ENCODE measurements around the gene GPC3. TPM values are rescaled to one million over a fixed set of nuclear protein-coding genes. Genes with fewer than 3 reads are reported as not detected.
"Not testable (repeated sequence)": the region's sequence is repeated elsewhere in the genome, so short reads cannot be mapped to it uniquely, and the experiment has no call there.

GPC3 gene
- polyA plus RNA-seq, 1 donor: 288 TPM

- no peak for DNase-seq (ENCODE audit: low read depth)
Observed at GRCh38 chrX:133999031-133999705, 13.8 kb upstream of the GPC3 start.

DNA sequence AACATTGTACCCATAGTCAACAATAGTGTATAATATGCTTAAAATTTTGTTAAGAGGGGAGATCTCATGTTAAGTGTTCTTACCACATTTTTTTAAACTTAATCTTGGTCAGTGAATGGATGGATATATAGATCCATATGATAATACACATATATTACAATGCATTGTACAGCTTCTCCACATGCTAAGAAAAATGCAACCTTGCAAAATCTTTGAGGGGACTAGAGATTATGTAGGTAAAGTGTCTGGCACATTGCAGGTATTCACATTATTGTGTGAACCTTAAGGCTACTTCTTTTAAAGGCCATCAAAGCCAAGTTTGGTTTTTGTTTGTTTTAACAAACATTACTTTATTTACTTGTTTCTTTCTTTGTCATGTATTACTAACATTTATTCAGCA, 10.4 kb upstream of the GPC3 start:
- no peak for DNase-seq (ENCODE audit: low read depth)

GRCh38 chrX:133994576-133994975, 9.2 kb upstream of the GPC3 start:
- no peak for DNase-seq (ENCODE audit: low read depth)

DNA sequence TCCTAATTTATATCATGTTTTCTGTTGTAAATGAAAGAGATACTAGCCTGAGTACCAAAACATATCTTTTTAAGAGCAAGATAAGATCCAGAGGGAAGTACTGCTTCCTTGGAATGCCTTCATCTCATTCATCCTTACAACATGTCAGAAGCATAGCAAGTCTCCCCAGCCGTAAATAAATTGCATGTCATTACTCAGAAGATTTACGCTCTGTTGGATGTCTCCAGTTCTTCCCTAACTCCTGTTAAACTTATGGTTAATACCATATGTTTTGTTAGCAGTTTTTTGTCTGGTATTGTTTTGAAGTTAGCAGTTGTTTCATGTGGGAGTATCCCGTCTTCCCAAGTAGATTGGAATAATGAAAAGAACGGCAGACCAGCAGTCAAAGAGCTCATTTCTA, 7.5 kb upstream of the GPC3 start:
- DNase-seq (ENCODE audit: low read depth): no peak

DNA sequence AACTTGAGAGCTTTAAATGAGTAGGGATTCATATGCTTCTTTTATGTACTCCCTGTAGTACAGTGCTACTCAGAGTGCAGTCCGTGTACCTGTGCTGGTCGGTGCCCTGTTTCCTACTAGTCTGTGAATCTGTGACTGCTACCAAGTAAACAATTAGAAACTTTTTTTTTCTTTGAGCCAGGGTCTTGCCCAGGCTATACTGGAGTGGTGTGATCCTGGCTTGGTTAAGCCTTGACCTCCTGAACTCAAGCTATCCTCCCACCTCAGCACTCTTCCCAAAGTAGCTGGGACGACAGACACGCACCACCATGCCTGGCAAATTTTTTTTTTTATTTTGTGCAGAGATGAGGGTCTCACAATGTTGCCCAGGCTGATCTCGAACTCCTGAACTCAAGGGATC, 6.4 kb upstream of the GPC3 start:
- DNase-seq (ENCODE audit: low read depth): no peak

- not testable (repeated sequence) for DNase-seq (ENCODE audit: low read depth)
Observed at GRCh38 chrX:133991057-133991456, 5.7 kb upstream of the GPC3 start.

DNA sequence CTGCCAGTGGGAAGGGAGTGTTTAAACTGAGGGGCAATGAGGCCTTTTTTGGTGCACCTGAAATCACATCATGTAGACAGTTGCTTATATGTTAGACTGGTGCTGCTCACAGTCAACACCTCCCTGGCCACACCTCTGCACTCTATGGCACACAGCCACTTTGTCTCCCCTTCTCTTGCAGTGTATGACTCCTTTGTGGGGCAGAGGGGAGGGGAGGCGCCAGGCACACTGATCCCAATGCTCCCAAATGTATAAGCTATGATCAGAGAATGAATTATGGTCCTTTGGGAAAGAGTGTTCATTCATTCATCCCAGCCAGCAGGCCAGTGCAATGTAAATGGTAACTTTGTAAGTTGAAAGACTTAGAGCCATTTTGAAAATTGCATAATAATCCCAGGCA, 4.6 kb upstream of the GPC3 start:
- no peak for DNase-seq (ENCODE audit: low read depth)

- no peak for DNase-seq (ENCODE audit: low read depth)
Observed at GRCh38 chrX:133989490-133989889, 4.1 kb upstream of the GPC3 start.

- DNase-seq (ENCODE audit: low read depth): no peak
Observed at GRCh38 chrX:133988010-133988409, 2.6 kb upstream of the GPC3 start.

DNA sequence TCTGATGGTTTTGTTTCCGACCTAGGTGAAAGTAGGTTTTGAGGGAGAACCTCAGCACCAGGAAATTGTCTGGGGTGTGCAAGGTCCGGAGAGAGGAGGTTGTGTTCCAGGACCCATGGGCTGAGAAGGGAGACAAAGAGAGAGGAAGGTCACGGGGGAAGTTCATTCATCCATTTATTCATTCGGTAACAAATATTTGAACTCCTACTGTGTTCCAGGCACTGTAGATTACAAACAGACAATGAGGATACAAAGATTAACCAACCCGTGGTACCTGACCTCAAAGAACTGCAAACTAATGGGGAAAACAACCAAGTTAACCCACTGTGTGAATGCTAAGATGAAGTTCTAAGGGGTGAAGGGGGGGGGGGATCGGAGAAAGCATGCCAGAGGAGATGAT, 1.8 kb upstream of the GPC3 start:
- DNase-seq (ENCODE audit: low read depth): no peak

DNA sequence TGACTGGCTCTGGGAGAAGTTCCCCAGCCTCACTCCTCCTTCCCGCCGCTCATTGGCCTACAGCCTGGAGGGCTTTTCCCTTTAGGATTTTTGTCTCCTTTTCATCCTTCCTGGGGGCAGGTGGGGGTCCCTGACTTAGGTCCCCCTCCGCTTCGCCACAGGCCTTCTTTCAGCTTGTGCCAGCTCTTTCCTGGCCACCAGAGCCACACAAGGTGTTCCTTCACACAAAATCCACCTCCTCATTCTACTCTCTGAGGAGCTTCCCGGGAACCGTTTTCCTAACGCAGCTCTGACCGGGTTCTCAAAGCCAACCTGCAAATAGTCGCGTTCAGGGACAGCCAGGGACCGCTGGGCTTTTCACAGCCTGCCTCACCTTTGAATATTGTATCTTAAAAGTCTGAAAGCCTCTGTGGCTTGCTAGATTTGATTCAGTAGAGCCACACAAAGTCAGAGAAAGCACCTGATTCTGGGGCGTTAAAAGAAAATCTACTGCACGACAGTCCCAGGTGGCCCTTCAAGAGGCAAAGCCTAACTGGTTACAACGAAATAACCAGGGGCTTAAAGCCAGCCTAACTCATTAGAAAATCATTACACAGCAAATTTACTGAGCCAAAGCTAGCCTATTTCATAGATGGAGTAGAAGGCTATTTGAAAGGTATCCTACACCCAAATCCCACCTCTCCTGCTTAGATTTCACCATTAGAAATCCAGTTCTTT, 731 bp upstream of the GPC3 start:
- no peak for DNase-seq (ENCODE audit: low read depth)

DNA sequence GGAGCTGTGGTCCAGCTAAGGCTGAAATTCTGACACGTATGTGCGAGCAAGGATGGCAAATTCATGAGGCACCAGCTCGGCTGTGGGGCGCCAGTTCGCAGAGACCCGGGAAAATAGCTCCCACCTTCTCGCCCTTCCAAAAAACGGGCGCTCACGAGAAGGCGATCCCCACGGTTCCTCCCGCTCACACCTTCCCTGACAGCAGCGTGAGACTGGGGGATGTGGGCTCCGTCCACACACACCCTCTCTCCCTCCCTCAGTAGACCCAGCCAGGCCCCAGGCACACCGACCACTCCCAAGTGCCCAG, 584 bp downstream of the GPC3 start:
- no peak for DNase-seq (ENCODE audit: low read depth)

DNA sequence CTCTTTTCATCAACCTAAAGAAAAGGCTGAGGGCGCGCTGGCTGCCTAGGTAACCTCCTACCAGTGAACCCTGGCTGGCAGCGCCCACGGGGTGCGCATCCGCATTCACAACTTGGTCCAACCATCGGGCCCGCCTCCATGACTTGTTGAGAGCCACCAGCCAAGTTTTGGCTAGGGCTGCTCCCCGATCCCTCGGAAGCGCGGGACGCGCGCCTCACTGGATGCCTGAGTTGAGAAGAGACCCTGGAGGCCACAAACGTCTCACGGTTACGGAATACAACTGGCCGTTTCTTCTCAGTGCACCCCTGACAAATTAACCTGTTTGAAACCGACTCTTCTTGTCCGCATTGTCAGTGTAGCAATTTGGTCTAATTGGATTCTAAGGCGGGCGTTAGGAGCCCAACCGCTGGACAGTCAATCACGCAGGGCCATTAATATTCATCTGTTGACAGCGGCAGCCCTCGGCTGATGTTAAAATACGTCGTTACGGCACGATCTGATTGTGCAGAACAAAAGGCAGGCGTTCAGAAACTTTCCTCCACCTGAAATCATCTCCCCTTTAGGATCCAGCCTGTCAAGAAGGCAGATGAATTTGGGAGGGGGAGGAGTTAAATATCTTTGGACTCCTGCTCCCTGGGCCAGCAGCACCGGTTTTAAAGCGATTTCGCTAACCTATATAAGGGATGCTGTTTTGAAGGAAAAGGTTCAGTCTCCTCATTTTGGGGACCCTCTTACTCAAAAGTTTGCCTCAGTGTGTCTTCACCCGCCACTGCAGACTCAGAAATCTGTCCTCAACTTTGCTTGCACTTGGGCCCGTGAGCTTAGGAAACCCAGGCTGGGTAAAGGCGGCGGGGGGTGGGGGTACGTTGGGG, 1.2 kb downstream of the GPC3 start:
- DNase-seq (ENCODE audit: low read depth): no peak

DNA sequence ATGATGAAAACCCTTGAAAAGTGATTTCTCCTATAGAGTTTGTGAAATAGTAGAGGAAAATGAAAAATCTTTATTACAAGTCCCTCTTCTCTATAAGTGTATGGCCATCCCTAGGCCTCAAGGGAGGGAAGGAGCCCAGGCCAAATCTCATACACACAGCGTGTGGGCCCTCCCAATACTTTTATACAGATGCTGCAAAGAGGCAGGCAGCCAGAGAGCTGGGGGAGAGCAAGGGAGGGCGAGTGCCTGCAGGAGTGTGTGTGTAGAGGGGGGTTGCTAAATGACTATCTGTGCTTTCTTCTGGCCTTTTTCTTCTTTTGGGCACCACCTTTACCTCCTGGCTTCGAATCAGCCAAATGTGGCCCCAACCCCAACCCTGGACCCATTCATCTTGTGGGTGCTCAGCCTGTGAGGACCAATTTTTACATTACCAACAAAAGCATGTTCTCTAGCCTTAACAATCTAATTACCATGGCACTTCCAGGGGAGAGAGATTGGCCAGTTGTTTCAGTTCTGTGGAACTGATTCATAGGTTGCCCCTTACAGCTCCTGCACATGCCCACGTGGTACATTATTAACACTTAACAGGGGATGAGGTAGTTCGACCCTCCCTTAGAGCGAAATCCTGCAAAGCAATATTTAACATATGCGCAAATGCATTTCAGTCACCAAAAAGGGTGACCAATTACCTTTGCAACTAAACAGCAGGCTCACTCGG, 2.0 kb downstream of the GPC3 start:
- DNase-seq (ENCODE audit: low read depth): no peak

- no peak for DNase-seq (ENCODE audit: low read depth)
Observed at GRCh38 chrX:133981924-133982323, 3.5 kb downstream of the GPC3 start.

DNA sequence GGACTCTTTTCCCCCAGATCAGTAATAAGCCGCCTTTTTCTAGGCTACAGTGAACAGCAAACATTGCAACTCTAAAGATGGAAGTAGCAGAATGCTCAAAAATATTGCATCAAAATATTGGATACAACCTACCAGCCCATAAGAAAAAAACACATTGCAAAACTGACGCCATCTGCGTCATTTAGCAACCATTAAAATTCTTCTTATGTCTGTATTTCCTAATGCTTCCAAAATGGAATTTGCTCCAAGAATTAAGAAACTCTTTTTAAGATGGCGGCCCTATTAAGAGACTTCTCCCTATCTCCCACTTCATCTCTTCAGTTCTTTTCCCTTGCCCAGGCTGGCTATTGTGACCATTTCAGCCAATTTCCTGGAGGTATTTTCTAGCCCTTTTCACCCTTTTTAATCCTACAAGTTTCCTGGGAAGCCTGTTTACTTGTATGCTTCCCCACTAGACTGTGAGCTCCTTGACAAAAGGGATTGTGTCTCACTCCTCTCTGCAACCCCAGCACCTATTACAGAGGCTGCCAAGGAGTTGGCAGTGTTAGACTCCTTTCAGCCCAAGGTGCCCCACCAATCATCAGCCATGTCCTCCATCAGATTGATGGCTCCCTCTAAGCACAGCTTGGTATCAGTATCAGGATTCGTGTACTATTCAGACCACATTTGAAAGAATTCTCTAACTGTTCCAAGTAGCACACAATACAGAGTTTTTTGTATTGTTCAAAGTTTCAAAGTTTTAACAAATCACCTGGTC, 4.4 kb downstream of the GPC3 start:
- DNase-seq (ENCODE audit: low read depth): no peak

DNA sequence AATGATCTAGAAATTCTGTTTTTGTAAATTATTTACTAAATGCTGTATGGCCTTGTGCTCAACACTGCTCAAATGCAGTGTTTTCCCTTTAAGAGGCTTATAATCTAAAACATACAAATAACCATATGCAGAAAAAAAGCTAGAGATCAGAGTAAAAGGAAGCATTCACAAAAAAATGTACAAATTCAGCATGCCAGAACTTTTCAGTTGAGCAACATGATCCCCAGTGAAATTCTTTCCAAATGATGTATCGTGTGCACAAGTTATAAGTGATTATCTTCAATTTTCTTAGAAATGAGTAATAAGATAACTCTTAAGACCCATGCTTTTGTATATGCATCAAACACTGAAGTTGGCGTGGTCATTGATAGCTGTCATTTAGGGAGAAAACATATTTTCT, 5.0 kb downstream of the GPC3 start:
- DNase-seq (ENCODE audit: low read depth): peak; percentile 64

DNA sequence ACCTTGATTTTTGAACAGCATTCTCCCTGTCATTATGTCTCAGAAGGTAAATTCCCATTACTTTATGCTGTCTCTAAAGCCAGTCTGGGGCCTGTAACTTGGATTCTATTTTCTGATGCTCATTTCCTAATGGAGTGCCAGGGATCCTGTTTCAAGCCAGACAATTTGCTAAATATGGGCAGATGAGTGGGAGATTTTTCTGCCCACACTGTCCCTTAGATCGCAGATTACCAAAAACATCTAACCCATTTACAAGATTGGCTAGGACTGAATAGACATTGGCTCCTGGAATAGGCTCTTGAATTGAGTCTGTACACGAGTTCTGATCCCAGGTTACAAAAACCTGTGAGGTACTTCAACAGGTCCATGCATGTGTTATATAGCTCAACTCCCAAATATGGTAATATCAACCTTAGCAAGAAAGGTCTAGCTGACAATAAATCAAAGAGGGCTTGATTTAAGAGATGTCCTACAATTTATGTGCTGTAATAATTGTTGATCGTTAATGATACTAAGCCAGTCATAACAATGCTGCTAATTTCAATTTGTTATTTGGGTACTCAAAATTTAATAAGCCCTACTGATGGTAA, 5.7 kb downstream of the GPC3 start:
- DNase-seq (ENCODE audit: low read depth): no peak

DNA sequence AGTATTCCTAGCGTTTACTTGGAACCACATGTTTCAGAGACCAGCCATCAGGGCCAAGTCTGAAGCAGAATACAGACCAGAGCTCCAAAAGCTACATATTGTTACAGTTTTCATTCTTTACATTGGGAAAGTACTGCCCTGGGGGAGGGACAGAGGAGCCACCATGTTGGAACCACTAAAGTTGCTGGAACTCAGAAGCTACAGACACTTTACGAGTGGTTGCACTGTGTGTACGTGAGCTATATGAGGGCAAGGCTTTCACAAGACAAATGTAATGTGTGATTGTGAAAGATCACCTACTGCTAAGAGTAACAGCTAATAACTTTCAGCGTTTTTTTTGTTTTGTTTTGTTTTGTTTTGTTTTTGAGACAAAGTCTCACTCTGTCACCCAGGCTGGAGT, 11.7 kb downstream of the GPC3 start:
- no peak for DNase-seq (ENCODE audit: low read depth)

- DNase-seq (ENCODE audit: low read depth): no peak
Observed at GRCh38 chrX:133972916-133973315, 12.5 kb downstream of the GPC3 start.

- no peak for DNase-seq (ENCODE audit: low read depth)
Observed at GRCh38 chrX:133971586-133971985, 13.8 kb downstream of the GPC3 start.

All from forelimb muscle (tissue), 1 donor.